HepG2 (cell line): Measurements from ENCODE around the gene DGCR8. TPM values are rescaled to one million over a fixed set of nuclear protein-coding genes. Genes with fewer than 3 reads are reported as not detected.

Source experiments
- KDM3A ChIP-seq: IDR thresholded peaks from 2 replicates; pipeline ENCODE4 v1.6.1; 2018; ENCODE audit warnings: low read depth, missing compliant biosample characterization
- KLF11 ChIP-seq: IDR thresholded peaks from 2 replicates; pipeline ENCODE4 v1.6.1; 2016; ENCODE audit warnings: missing compliant biosample characterization
- SP2 ChIP-seq: sonication (generic); formaldehyde crosslinking; IDR thresholded peaks from 2 replicates; pipeline ENCODE4 v1.5.1; 2020; ENCODE audit warnings: mild to moderate bottlenecking, missing genetic modification reagents
- ZC3H4 ChIP-seq: sonication (generic); formaldehyde crosslinking; IDR thresholded peaks from 2 replicates; pipeline ENCODE4 v1.4.0; 2020; ENCODE audit warnings: missing genetic modification reagents, borderline replicate concordance
- ZFYVE20 ChIP-seq: sonication (generic); formaldehyde crosslinking; IDR thresholded peaks from 2 replicates; pipeline ENCODE4 v1.8.0; 2023; ENCODE audit warnings: low read depth, mild to moderate bottlenecking, moderate library complexity, missing genetic modification reagents, borderline replicate concordance
- ZNF124 ChIP-seq: sonication (generic); formaldehyde crosslinking; IDR thresholded peaks from 2 replicates; pipeline ENCODE4 v1.4.0; 2020; ENCODE audit warnings: missing genetic modification reagents
- polyA plus RNA-seq, 8 experiments: library from polyadenylated mRNA; depleted of rRNA in 3 of 8; stranded (reverse) in 7 of 8; unstranded in 1 of 8; fragments of >200 nt; fragmentation: Illumina TruSeq in 4 of 8; extraction: Trizol in 4 of 8; gene quantifications; 2 replicates each; pipeline versions ENCODE4 v1.2.1 to v1.2.3, GENCODE V29; 2011 to 2016; ENCODE audit warnings: low read depth in 4 of 8, missing spikeins in 1 of 8, mixed read lengths in 1 of 8; ENCODE audit not compliant: insufficient read depth in 1 of 8
- total RNA-seq, 5 experiments: library from RNA; depleted of rRNA; stranded (reverse); fragments of >200 nt; fragmentation: Illumina TruSeq; extraction: Trizol; gene quantifications; 2 replicates each; pipeline ENCODE4 v1.2.3, GENCODE V29; 2016; ENCODE audit warnings: low read depth in 1 of 5
- TF ChIP-seq, protein P1 (sequence below): sonication (generic); formaldehyde crosslinking; IDR thresholded peaks from 2 replicates; pipeline ENCODE4 v1.5.0; 2020; ENCODE audit warnings: missing genetic modification reagents
- TF ChIP-seq, protein P2 (sequence below): sonication (generic); formaldehyde crosslinking; IDR thresholded peaks from 2 replicates; pipeline ENCODE4 v1.9.0; 2022; ENCODE audit warnings: low read depth, missing genetic modification reagents
- TF ChIP-seq, protein P3 (sequence below): sonication (generic); formaldehyde crosslinking; IDR thresholded peaks from 2 replicates; pipeline ENCODE4 v1.8.1; 2023; ENCODE audit warnings: mild to moderate bottlenecking, missing genetic modification reagents, borderline replicate concordance
- TF ChIP-seq, protein P4 (sequence below): sonication (generic); formaldehyde crosslinking; IDR thresholded peaks from 2 replicates; pipeline ENCODE4 v1.5.0; 2020; ENCODE audit warnings: missing genetic modification reagents

The DGCR8 gene
- total and polyA plus RNA-seq, 2 of the 13 experiments (the other 11 are each of a cell fraction or from before 2014, with no cell fraction given) = 10.2 to 23.2 TPM

DNA sequence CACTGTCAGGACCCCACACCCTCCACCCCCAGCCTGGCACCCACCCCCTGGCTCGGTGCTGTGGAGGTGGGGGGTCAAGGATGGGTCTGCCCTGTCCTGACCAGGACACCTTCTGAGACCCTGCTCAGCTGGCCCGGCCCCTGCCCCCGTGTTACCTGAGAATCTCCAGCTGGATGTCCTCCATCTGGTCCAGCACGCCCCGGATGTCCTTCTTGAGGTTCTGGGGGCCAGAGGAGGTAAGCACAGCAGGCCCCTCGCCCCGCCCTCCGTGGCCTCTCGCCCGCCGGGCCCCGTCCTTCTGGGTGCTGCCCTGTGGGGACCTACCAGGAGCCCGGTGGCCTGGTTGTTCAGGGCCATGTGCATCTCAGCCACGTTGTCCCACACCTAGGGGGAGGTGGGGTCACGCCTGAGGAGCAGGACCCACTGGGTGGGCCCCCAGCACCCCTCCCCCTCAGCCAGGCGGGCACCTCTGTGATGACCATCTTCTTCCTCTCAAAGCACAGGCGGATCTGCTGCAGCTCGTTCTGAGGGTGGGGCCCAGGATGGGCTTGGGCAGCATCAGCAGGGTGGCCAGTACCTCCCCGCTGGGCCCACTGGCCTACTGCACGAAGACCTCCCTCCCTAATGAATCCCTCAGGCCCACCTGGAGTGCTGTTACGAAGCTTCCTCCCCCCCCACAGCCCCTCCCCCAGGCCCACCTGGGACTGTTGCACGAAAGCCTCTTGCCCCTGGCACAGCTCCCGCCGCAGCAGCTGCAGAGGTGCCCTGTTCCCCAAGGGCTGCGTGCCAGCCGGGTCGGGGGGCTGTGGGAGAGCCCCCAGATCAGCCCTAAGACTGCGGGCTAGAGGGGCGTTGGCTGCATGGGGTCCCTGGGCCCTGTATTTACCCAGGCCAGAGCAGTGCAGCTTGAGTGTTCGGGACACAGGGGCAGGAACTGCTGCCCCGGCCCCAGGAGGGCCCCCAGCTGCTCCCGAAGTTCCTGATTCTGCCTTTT, 69.5 kb downstream of the DGCR8 start (continued):
- TF ChIP-seq SP2 (CRISPR knock-in tag) (no peak), ZNF124 (CRISPR knock-in tag) (no peak), KDM3A (no peak), KLF11 (CRISPR knock-in tag) (no peak), ZC3H4 (no peak), ZFYVE20 (CRISPR knock-in tag) (no peak)
- TF ChIP-seq, protein P1, sequence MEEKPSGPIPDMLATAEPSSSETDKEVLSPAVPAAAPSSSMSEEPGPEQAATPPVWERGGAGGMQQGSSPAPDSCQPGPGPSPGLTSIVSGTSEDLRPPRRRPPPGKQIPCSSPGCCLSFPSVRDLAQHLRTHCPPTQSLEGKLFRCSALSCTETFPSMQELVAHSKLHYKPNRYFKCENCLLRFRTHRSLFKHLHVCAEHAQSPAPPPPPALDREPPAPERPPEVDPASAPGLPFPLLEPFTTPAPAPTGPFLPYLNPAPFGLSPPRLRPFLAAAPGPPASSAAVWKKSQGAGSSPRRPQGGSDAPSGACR (CRISPR knock-in tag) = no peak
- TF ChIP-seq, protein P2, sequence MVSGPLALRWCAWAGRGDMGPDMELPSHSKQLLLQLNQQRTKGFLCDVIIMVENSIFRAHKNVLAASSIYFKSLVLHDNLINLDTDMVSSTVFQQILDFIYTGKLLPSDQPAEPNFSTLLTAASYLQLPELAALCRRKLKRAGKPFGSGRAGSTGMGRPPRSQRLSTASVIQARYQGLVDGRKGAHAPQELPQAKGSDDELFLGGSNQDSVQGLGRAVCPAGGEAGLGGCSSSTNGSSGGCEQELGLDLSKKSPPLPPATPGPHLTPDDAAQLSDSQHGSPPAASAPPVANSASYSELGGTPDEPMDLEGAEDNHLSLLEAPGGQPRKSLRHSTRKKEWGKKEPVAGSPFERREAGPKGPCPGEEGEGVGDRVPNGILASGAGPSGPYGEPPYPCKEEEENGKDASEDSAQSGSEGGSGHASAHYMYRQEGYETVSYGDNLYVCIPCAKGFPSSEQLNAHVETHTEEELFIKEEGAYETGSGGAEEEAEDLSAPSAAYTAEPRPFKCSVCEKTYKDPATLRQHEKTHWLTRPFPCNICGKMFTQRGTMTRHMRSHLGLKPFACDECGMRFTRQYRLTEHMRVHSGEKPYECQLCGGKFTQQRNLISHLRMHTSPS (CRISPR knock-in tag) = no peak
- TF ChIP-seq, protein P3, sequence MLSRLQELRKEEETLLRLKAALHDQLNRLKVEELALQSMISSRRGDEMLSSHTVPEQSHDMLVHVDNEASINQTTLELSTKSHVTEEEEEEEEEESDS = no peak
- TF ChIP-seq, protein P4, sequence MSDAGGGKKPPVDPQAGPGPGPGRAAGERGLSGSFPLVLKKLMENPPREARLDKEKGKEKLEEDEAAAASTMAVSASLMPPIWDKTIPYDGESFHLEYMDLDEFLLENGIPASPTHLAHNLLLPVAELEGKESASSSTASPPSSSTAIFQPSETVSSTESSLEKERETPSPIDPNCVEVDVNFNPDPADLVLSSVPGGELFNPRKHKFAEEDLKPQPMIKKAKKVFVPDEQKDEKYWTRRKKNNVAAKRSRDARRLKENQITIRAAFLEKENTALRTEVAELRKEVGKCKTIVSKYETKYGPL (CRISPR knock-in tag) = no peak
